SKM-1 (cell line): ENCODE measurements around the gene ERGIC1.
"Not testable (repeated sequence)": the region's sequence is repeated elsewhere in the genome, so short reads cannot be mapped to it uniquely, and the experiment has no call there.

ENCODE experiments used
- DNase-seq: peaks from one replicate; lab custom pipeline; 2025; ENCODE audit not compliant: unreplicated experiment; lab: John Stamatoyannopoulos, UW

The ERGIC1 gene

DNA sequence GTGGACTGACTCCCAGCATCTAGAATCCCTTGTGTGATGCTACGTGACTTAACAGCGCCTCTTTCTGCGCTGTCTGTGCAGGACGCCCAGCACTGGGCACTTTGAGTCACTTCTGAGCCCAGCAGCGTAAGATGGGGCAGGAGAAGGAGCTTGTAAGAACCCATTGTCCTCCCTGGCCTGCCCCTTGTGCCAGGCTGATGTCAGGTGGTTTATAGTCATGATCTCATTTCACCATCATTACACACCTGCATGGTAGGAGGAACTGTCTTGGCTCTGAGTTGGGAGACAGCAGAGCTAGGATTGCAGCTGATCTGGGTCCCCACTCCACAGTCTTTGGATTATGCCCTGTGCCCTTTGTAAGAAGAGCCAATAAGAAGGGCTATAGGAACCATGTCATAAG is 12.2 kb downstream of the ERGIC1 start:
- no peak for DNase-seq

GRCh38 chr5:172846677-172847076 is 12.6 kb downstream of the ERGIC1 start:
- DNase-seq = no peak

GRCh38 chr5:172847584-172847983 is 13.5 kb downstream of the ERGIC1 start:
- not testable (repeated sequence) for DNase-seq

GRCh38 chr5:172848419-172848818 is 14.4 kb downstream of the ERGIC1 start:
- DNase-seq = no peak

GRCh38 chr5:172849606-172850453 is 15.8 kb downstream of the ERGIC1 start:
- DNase-seq = no peak

DNA sequence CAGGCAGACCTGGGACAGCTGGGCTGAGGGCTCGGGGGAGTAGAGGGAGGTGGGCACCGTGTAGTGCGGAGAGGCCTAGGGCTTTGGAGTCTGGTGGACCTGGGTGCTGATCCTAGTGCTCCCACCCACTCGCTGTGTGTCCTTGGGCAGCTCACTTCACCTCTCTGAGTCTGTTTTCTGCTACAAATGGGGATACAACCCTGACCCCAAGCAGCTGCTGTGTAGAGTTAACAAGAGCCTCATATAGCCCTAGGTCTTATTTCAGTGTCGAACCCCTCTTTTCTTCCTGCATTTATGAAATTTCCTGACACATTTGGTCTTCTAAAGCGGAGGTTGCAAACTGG is 16.4 kb downstream of the ERGIC1 start:
- DNase-seq = no peak

DNA sequence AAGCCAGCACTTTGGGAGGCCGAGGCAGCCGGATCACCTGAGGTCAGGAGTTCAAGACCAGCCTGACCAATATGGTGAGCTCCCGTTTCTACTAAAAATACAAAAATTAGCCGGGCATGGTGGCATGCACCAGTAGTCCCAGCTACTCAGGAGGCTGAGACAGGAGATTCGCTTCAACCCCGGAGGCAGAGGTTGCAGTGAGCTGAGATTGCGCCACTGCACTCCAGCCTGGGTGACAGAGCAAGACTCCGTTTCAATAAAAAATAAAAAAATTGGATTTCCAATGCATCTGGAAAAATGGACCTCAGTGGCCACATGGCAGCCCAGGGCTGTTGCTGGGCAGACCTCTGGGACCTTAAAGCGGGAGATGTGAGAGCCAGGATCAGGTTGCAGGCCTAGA is 17.2 kb downstream of the ERGIC1 start:
- DNase-seq = not testable (repeated sequence)

DNA sequence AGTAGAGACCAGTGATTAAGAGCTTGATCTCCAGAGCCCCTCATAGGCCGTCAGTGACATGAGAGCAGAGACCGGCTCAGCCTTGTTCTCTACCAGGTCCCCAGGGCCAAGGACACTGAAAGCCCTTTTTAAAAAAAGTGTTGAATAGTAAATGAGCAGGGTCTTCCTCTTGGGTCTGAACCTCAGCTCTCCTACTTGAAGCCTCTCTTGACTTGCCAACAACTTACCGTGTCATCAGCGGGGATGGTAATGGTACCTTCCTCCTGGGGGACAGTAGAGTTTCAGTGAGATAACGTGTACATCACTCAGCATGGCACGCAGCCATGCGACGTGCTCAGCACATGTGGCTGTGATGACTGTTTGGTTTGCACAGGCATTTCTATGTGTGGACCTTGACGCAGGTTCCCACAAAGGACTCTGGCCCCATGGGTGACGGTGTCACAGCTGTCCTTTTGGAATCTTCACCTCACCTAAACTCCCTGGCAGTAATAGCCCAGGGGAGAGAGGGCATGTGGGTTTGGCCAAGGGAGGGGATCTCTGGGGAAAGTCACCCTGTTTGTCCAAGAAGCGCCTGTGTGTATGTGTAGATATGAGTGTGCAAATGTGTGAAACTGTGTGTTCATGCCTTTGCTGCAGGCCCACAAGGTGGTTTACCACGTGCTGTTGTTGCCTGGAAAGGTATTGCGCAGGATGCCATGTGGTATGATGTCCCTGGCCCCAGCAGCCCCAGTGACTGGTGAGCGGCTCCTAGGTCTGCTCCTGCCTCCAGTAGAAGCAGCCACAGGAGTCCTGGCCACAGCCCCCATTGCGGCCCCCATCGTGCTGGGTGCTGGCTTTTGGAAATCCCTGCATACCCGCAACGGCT is 18.7 kb downstream of the ERGIC1 start:
- DNase-seq = no peak

DNA sequence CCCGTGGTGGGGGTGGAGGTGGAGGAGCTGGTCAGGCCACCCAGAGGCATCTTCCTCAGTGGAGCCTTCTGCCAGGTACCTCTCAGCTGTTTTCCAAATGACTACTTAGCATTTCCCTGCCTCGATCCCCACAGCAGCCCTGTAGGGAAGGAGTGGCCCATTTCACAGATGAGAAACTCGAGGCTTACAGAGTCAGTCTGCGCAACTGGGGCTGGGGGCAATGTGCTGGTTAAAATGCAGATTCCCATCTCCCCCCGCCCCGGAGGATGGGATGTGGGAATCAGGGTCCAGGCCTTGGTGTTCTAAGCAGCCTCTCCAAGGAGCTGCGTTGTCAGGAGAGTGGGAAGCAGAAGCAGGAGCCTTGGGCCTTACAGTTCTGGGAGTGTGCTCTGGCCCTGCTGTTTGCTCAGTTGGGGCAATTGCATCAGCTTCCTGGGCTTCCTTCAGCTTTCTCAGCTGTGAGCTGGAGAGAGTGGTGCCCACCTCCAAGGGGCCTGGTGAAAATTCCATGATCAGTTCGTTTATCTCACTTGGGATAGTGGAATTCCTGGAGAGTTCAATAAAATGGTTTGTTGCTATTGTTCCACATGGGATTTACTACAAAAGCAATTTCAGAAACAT is 19.4 kb downstream of the ERGIC1 start:
- DNase-seq = no peak

DNA sequence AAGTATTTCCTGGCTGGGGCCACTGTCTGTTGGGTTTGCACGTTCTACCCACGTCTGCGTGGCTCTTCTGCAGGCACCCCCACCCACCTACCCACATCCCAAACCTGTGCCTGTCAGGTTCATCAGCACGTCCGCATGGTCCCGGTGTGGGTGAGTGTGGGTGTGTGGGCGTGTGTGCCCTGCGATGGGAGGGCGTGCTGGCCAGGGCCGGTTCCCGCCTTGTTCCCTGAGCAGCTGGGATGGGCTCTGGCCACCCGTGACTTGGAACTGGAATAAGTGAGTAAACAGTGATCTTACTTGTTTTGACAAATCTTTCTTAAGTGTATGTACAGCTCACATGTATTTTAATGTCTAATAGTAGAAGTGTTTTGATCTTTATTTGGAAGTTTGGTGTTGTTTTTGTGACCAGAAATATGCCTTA is 20.4 kb downstream of the ERGIC1 start:
- no peak for DNase-seq

GRCh38 chr5:172854971-172855370 is 20.9 kb downstream of the ERGIC1 start:
- no peak for DNase-seq

DNA sequence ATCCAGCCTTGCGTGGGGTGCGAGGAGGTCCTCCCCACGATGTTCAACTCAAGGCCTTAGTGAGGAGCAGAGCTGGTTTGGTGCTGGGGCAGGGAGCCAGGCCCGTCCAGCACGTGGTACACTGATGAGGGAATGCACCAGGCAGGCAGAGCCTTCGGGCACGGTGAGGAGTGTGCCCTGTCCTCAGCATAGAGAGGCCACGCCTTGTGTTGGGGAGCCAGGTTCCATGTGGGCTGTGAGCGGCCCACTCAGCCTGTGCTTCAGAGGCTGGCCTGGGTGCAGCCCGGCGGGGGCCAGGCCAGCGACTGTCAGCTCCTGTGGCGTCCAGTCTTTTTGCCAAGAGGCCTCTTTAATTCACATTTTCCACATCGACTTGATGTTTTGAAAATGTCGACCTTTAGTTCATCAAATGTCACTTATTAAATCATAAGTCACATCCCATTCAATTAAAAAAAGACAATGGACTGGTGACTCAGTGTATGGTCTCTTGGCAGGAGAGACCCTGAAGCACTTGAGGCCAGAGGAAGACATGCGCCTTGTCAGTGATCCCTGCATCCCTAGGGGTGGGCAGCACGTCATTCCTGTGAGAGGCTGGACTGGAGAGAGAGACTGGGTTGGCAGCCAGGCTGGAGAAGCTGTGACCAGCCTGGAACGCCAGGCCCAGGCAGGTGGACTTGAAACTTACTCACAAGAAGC is 21.7 kb downstream of the ERGIC1 start:
- DNase-seq = no peak

DNA sequence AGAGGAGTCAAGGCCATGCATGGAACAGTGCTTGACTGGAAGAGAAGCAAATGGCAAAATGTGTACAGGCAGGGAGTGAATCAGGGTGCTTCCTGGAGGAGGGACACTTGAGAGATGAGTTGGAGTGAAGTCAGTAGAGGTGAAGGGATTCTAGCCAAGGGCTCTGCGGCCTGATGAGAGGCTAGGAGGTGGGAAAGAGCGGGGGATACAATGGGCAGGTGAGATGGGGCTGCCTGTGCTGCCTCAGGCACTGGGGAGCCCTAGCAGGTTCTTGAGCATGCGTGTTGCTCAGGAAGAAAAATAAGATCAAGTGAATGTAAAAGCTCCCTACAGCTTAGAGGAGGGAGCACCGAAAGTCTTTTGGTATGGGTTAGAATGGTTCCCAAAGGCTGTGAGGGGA is 22.3 kb downstream of the ERGIC1 start:
- no peak for DNase-seq

DNA sequence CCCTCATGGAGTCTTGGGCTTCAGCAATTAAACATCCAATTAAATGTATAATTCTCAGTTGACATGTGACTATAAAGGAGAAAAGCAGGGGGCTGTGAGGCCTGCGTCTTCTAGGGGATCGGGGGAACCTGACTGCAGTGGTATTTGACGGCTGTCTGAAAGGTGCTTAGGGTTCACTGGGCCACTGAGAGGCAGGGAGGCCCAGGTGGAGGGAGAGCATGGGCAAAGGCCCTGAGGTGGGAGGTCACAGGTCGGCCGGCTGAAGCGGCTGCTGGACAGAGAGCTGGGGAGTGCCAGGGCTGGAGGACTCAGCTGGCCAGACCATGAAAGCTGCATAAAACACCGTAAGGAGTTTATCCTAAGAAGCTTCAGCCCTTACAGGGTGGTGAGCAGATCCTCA is 23.9 kb downstream of the ERGIC1 start:
- DNase-seq = no peak

DNA sequence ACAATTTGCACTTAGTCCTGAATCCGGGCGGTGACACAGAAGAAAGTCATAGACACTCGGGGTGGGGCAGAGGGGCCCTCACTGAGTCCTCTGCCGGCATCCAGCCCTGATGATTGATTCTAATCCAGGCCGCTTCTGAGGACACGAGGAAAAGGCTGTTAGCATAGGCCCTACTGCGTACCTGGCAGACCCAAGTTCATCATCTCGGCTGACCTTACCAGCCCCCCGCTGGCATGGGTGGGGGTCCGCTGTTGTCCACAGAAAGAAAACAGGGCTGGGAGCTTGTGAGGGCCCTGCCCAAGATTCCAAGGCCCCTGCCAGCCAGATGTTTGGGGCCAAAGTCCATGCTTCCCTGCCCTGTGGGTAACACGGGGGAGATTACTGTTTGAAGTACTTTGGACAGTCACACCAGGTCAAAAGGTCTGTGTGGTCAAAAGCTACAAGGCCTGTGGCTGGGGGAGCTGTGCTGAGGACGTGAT is 24.5 kb downstream of the ERGIC1 start:
- no peak for DNase-seq

- no peak for DNase-seq
Measured at GRCh38 chr5:172858990-172859811, 25.1 kb downstream of the ERGIC1 start.

DNA sequence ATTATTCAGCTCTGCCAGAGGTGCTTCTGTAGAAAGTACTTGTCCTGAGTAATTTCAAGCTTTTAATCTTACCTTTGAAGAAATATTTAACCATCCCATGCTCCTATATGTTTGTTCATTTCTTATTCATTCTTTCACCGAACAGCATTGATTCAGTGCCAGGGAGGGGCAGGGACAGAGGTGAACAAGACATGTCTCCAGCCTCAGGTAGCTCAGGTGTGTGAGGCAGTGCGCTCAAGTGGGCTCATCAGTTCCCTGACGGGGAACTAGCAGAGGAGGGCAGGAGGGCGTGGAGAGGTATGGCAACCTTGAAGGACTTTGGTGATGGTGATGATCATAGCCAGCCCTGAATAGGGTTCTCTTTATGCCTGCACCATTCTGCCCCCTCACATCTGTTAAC is 25.9 kb downstream of the ERGIC1 start:
- DNase-seq = no peak

GRCh38 chr5:172860520-172861443 is 26.7 kb downstream of the ERGIC1 start:
- no peak for DNase-seq

GRCh38 chr5:172861461-172861860 is 27.4 kb downstream of the ERGIC1 start:
- no peak for DNase-seq
